IMR-90 (cell line): ENCODE results near the gene KMT2E. TPM values are rescaled to one million over a fixed set of nuclear protein-coding genes. Genes with fewer than 3 reads are reported as not detected.

Source experiments
- ATAC-seq: fragments of 200-7000 bp; cut with Tn5 transposase; 2 replicates; pipeline ENCODE4 v1.9.1; 2020; ENCODE audit warnings: low read depth, mild to moderate bottlenecking, moderate library complexity
- BruUV-seq: library from RNA; stranded (reverse); fragments of 400-500 nt; replicated peaks from 2 replicates; lab custom pipeline; 2021; lab: Mats Ljungman, UMichigan
- CTCF ChIA-PET: fragments of 300-600 bp; formaldehyde crosslinking; extraction: SDS; loops from one replicate; lab custom pipeline; 2021; ENCODE audit warnings: antibody characterized with exemption; lab: Yijun Ruan, JAX
- POLR2A ChIA-PET: fragments of 300-600 bp; sonication (Branson Sonifier 250); formaldehyde crosslinking; loops from one replicate; lab custom pipeline; 2022; ENCODE audit warnings: antibody characterized with exemption; ENCODE audit not compliant: unreplicated experiment; lab: Charles Lee
- DNase-seq: peaks from one replicate; pipeline ENCODE4 v3.0.0; 2013
- H2AFZ ChIP-seq: replicated peaks from 2 replicates; pipeline ENCODE3; 2013; ENCODE audit warnings: low read length, mild to moderate bottlenecking; ENCODE audit not compliant: poor library complexity
- H2AK5ac ChIP-seq: 2 replicates; pipeline ENCODE4 v1.6.1; 2013; ENCODE audit warnings: low read depth, low read length, inconsistent platforms
- H2AK9ac ChIP-seq: replicated peaks from 2 replicates; pipeline ENCODE3; 2013; ENCODE audit warnings: mild to moderate bottlenecking, low read depth, low read length, moderate library complexity; ENCODE audit not compliant: poor library complexity
- H2BK120ac ChIP-seq: 2 replicates; pipeline ENCODE4 v1.6.1; 2013; ENCODE audit warnings: low read depth, low read length, inconsistent platforms
- H2BK15ac ChIP-seq: 3 replicates; pipeline ENCODE4 v1.6.1; 2013; ENCODE audit warnings: low read depth, low read length, inconsistent platforms
- H2BK20ac ChIP-seq: 2 replicates; pipeline ENCODE4 v1.6.1; 2013; ENCODE audit warnings: low read depth, mild to moderate bottlenecking, inconsistent platforms, low read length, moderate library complexity
- H2BK5ac ChIP-seq: 2 replicates; pipeline ENCODE4 v1.6.1; 2013; ENCODE audit warnings: mild to moderate bottlenecking, low read depth, low read length, inconsistent platforms; ENCODE audit not compliant: poor library complexity, severe bottlenecking
- H3K14ac ChIP-seq: replicated peaks from 2 replicates; pipeline ENCODE4 v1.6.1; 2013; ENCODE audit warnings: low read depth, low read length, inconsistent platforms
- H3K18ac ChIP-seq: 2 replicates; pipeline ENCODE4 v1.6.1; 2013; ENCODE audit warnings: low read depth, low read length, control low read depth
- H3K23ac ChIP-seq: 2 replicates; pipeline ENCODE4 v1.6.1; 2013; ENCODE audit warnings: low read depth, low read length, inconsistent platforms
- H3K27ac ChIP-seq: 2 replicates; pipeline ENCODE4 v1.5.1; 2013; ENCODE audit warnings: mild to moderate bottlenecking, control low read depth, low read length; ENCODE audit not compliant: insufficient read depth
- H3K27me3 ChIP-seq: 2 replicates; pipeline ENCODE4 v1.6.1; 2013; ENCODE audit warnings: low read length; ENCODE audit not compliant: control insufficient read depth, insufficient read depth
- H3K36me3 ChIP-seq: 2 replicates; pipeline ENCODE4 v1.6.1; 2013; ENCODE audit warnings: low read length, mixed read lengths; ENCODE audit not compliant: control insufficient read depth, insufficient read depth
- H3K4ac ChIP-seq: 2 replicates; pipeline ENCODE4 v1.6.1; 2013; ENCODE audit warnings: low read depth, low read length, inconsistent platforms
- H3K4me1 ChIP-seq: 2 replicates; pipeline ENCODE4 v1.6.1; 2013; ENCODE audit warnings: low read length, mixed read lengths; ENCODE audit not compliant: control insufficient read depth, insufficient read depth
- H3K4me2 ChIP-seq: 2 replicates; pipeline ENCODE4 v1.6.1; 2013; ENCODE audit warnings: low read depth, mild to moderate bottlenecking, control low read depth, low read length, moderate library complexity
- H3K4me3 ChIP-seq: 2 replicates; pipeline ENCODE4 v1.5.1; 2013; ENCODE audit warnings: low read depth, mild to moderate bottlenecking, control low read depth, low read length, moderate library complexity; ENCODE audit not compliant: insufficient read depth
- H3K56ac ChIP-seq: 2 replicates; pipeline ENCODE4 v1.6.1; 2013; ENCODE audit warnings: low read length, inconsistent platforms; ENCODE audit not compliant: insufficient read depth; ENCODE audit errors: extremely low read depth
- H3K79me1 ChIP-seq, 2 experiments: 2 replicates each; pipeline ENCODE4 v1.6.1; 2013; ENCODE audit warnings: low read length in 2 of 2, inconsistent platforms in 1 of 2, low read depth in 1 of 2
- H3K9ac ChIP-seq: 2 replicates; pipeline ENCODE4 v1.6.1; 2013; ENCODE audit warnings: low read depth, low read length, control low read depth
- H3K9me1 ChIP-seq: 2 replicates; pipeline ENCODE4 v1.6.1; 2013; ENCODE audit warnings: low read length, inconsistent platforms; ENCODE audit not compliant: insufficient read depth
- H3K9me3 ChIP-seq: 2 replicates; pipeline ENCODE4 v1.6.1; 2013; ENCODE audit warnings: low read length; ENCODE audit not compliant: control insufficient read depth, insufficient read depth
- H4K20me1 ChIP-seq: 2 replicates; pipeline ENCODE4 v1.6.1; 2013; ENCODE audit warnings: low read length, inconsistent platforms; ENCODE audit not compliant: insufficient read depth
- H4K5ac ChIP-seq: 2 replicates; pipeline ENCODE4 v1.6.1; 2013; ENCODE audit warnings: mild to moderate bottlenecking, low read depth, low read length, control low read depth
- H4K8ac ChIP-seq, 2 experiments: 2 replicates each; pipeline ENCODE4 v1.6.1; 2013; ENCODE audit warnings: low read depth in 2 of 2, low read length in 2 of 2, control low read depth in 1 of 2, inconsistent platforms in 1 of 2
- H4K91ac ChIP-seq: 2 replicates; pipeline ENCODE4 v1.6.1; 2013; ENCODE audit warnings: low read depth, low read length, inconsistent platforms; ENCODE audit not compliant: insufficient read depth
- CTCF ChIP-seq: conservative IDR thresholded peaks from 2 replicates; pipeline ENCODE4 v1.5.1; 2012; ENCODE audit warnings: mild to moderate bottlenecking, low read depth, low read length, improper control_type of control experiment
- ELK1 ChIP-seq: fragments of 150-350 bp; IDR thresholded peaks from 2 replicates; pipeline ENCODE4 v1.6.1; 2016; ENCODE audit warnings: low read depth, mild to moderate bottlenecking, low read length, moderate library complexity, borderline replicate concordance
- FOS ChIP-seq: fragments of 150-350 bp; IDR thresholded peaks from 2 replicates; pipeline ENCODE4 v1.6.1; 2016; ENCODE audit warnings: low read depth, low read length
- MAZ ChIP-seq: IDR thresholded peaks from 2 replicates; pipeline ENCODE4 v1.6.1; 2012; ENCODE audit warnings: low read depth, mild to moderate bottlenecking, low read length, improper control_type of control experiment, moderate library complexity, borderline replicate concordance
- NFE2L2 ChIP-seq: fragments of 150-350 bp; IDR thresholded peaks from 2 replicates; pipeline ENCODE4 v1.6.1; 2016; ENCODE audit warnings: low read depth, mild to moderate bottlenecking, low read length
- RAD21 ChIP-seq: IDR thresholded peaks from 2 replicates; pipeline ENCODE4 v1.6.1; 2012; ENCODE audit warnings: low read length, improper control_type of control experiment
- RCOR1 ChIP-seq: IDR thresholded peaks from 2 replicates; pipeline ENCODE4 v1.6.1; 2012; ENCODE audit warnings: mild to moderate bottlenecking, low read length, improper control_type of control experiment; ENCODE audit not compliant: insufficient replicate concordance
- WGBS, 2 experiments: methylation state at CpG; one replicate each; pipeline versions ENCODE4 v1.1.5 to v1.1.7; 2013; ENCODE audit warnings: missing lambda C conversion rate in 2 of 2; ENCODE audit not compliant: insufficient read length in 1 of 2; ENCODE audit errors: extremely low coverage in 2 of 2; 5-methylcytosine and 5-hydroxymethylcytosine counted together
- dilution Hi-C: fragments of 300-500 bp; cut with HindIII; formaldehyde crosslinking; loops from one replicate; pipeline ENCODE4 v1.14.3; 2018; ENCODE audit warnings: low sequenced_read_pairs; ENCODE audit not compliant: unreplicated experiment
- in situ Hi-C: fragments of 300-500 bp; cut with MboI; formaldehyde crosslinking; loops from 3 replicates; pipeline ENCODE4 v1.14.3; 2019; ENCODE audit warnings: low sequenced_read_pairs, inconsistent platforms, mixed read lengths
- intact Hi-C: fragments of 100-400 bp; cut with micrococcal nuclease; formaldehyde crosslinking; loops from 2 replicates; pipeline ENCODE4 v1.10.0; 2022
- polyA plus RNA-seq, 3 experiments: library from polyadenylated mRNA; depleted of rRNA; stranded (reverse); fragments of >200 nt; gene quantifications; 2 replicates each; pipeline ENCODE4 v1.2.3, GENCODE V29; 2012; ENCODE audit warnings: low replicate concordance in 1 of 3
- total RNA-seq: library from RNA; depleted of rRNA; stranded (reverse); fragments of >200 nt; gene quantifications from 2 replicates; pipeline ENCODE4 v1.2.3, GENCODE V29; 2012

Gene KMT2E
- total and polyA plus RNA-seq, 2 of the 4 experiments (the other 2 are of a cell fraction), result 16.8 to 79.2 TPM

- Histone ChIP-seq H3K9me1 (peaks cover 19% of the 10 kb centered on the region), H2BK20ac (no peak overlapping the region), H4K5ac (no peak overlapping the region), H3K23ac (no peak overlapping the region), H4K20me1 (peaks cover 63% of the 10 kb centered on the region), H3K9ac (no peak overlapping the region), H4K91ac (no peak overlapping the region), H2BK15ac (no peak overlapping the region), H2AK5ac (no peak overlapping the region), H3K4ac (no peak overlapping the region), H3K27ac (no peak overlapping the region), H3K27me3 (no peaks in the 10 kb centered on the region), H3K79me1 (peaks cover 4 to 51% of the 10 kb centered on the region in 2 experiments; a peak in 3 of 4 replicates), H2AK9ac (no peak overlapping the region), H3K4me1 (peaks cover 6% of the 10 kb centered on the region), H3K14ac (no peak overlapping the region), H3K4me2 (no peak overlapping the region), H3K56ac (no peak overlapping the region), H3K36me3 (peaks cover 15% of the 10 kb centered on the region), H3K9me3 (no peaks in the 10 kb centered on the region), H2BK120ac (no peak overlapping the region), H4K8ac (no peak overlapping the region), H2AFZ (no peak overlapping the region), H3K4me3 (no peak overlapping the region), H2BK5ac (no peak overlapping the region), H3K18ac (no peak overlapping the region)
- no peak for TF ChIP-seq MAZ
- no peak for TF ChIP-seq CTCF
- TF ChIP-seq RCOR1, result no peak
- no peak for TF ChIP-seq RAD21
- TF ChIP-seq FOS, result no peak
- no peak for TF ChIP-seq NFE2L2
- TF ChIP-seq ELK1, result no peak
- in situ Hi-C loops, result no loop called here
- no CpG with 5 or more reads among the region's 2 CpGs for WGBS, 2 experiments
- dilution Hi-C loops, result no loop called here
- ChIA-PET CTCF (interaction anchor here (0.7 kb wide), 1 partner anchor 1350 kb away, joined by 3 read pairs; no protein-coding TSS in a partner anchor), POLR2A (no interaction called here)
- ATAC-seq, result no peak
- no TSS peak for BruUV-seq
- DNase-seq, result no peak
- intact Hi-C loops, result no loop called here
Measured at GRCh38 chr7:104993217-104993862, 20.7 kb upstream of the KMT2E start.
